SK-MEL-5 (cell line): Measurements from ENCODE around the gene CABCOCO1. TPM values are rescaled to one million over a fixed set of nuclear protein-coding genes. Genes with fewer than 3 reads are reported as not detected.
"Not testable (repeated sequence)": the region's sequence is repeated elsewhere in the genome, so short reads cannot be mapped to it uniquely, and the experiment has no call there.

Experiments used
- DNase-seq: peaks from one replicate; pipeline ENCODE4 v3.0.0-alpha.2; 2016; ENCODE audit warnings: low read depth, low spot score
- in situ Hi-C: cut with HindIII; loops from 2 replicates; pipeline ENCODE4 v1.10.0; 2016; ENCODE audit warnings: low sequenced_read_pairs, high pct_unique_total_duplicates, low pct_unique_long_range_greater_than_20kb
- total RNA-seq: library from RNA; depleted of rRNA; stranded (reverse); fragments of >200 nt; shearing (Covaris generic); gene quantifications from 2 replicates; pipeline ENCODE4 v1.2.3, GENCODE V29; 2014

Gene CABCOCO1
- total RNA-seq, 1 experiment from 2014 or later, result 0.40 TPM

DNA sequence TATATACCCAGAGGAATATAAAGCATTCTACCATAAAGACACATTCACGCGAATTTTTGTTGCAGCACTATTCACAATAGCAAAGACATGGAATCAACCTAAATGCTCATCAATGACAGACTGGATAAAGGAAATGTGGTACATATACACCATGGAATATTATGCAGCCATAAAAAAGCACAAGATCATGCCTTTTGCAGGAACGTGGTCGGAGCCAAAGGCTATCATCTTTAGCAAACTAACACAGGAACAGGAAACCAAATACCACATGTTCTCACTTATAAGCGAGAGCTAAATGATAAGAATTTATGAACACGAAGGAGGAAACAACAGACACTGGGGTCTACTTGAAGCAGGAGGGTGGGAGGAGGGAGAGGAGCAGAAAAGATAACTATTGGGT lies 74.7 kb downstream of the CABCOCO1 start:
- DNase-seq, in situ Hi-C loops: not testable (repeated sequence)

- in situ Hi-C loops, result no loop called here
- DNase-seq, result no peak
Observed at GRCh38 chr10:61742812-61743211, 80.1 kb downstream of the CABCOCO1 start.

GRCh38 chr10:61744469-61744868 lies 81.7 kb downstream of the CABCOCO1 start:
- DNase-seq, result peak; percentile 25

GRCh38 chr10:61746377-61746776 lies 83.6 kb downstream of the CABCOCO1 start:
- DNase-seq, result no peak

More at GRCh38 chr10:61744469-61744868, 81.7 kb downstream of the CABCOCO1 start:
- in situ Hi-C loops, result no loop called here

GRCh38 chr10:61747307-61747706 lies 84.6 kb downstream of the CABCOCO1 start:
- in situ Hi-C loops, result no loop called here
- no peak for DNase-seq

More at GRCh38 chr10:61746377-61746776, 83.6 kb downstream of the CABCOCO1 start:
- in situ Hi-C loops, result no loop called here

DNA sequence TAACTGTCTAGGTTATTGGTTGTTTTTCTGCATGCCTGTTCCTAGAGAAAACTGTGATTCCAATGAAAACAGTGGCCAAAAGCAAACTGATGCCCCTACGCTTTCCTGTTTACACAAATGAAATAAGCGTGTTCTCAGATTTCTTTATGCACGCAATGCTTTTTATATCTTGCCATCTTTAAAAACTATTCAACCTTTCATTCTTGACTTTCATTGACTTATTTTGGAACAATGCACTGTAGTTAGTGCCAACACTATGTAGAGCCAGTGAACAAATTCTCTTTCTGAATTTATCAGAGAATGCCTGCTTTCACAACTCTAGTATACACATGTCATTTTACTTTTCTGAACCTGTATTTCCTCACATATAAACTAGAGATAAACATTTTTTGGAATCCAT lies 86.6 kb downstream of the CABCOCO1 start:
- in situ Hi-C loops, result no loop called here

GRCh38 chr10:61750943-61751471 lies 88.3 kb downstream of the CABCOCO1 start:
- peak; percentile 88 for DNase-seq
- in situ Hi-C loops, result no loop called here

More for the DNA sequence above, 86.6 kb downstream of the CABCOCO1 start:
- DNase-seq, result no peak

- in situ Hi-C loops, result no loop called here
- DNase-seq, result no peak
Observed at GRCh38 chr10:61751599-61751998, 88.9 kb downstream of the CABCOCO1 start.

GRCh38 chr10:61752111-61753011 lies 89.6 kb downstream of the CABCOCO1 start:
- in situ Hi-C loops, result no loop called here

GRCh38 chr10:61753453-61753852 lies 90.7 kb downstream of the CABCOCO1 start:
- DNase-seq, result no peak
- in situ Hi-C loops, result no loop called here

More at GRCh38 chr10:61752111-61753011, 89.6 kb downstream of the CABCOCO1 start:
- DNase-seq, result peak; percentile 12

DNA sequence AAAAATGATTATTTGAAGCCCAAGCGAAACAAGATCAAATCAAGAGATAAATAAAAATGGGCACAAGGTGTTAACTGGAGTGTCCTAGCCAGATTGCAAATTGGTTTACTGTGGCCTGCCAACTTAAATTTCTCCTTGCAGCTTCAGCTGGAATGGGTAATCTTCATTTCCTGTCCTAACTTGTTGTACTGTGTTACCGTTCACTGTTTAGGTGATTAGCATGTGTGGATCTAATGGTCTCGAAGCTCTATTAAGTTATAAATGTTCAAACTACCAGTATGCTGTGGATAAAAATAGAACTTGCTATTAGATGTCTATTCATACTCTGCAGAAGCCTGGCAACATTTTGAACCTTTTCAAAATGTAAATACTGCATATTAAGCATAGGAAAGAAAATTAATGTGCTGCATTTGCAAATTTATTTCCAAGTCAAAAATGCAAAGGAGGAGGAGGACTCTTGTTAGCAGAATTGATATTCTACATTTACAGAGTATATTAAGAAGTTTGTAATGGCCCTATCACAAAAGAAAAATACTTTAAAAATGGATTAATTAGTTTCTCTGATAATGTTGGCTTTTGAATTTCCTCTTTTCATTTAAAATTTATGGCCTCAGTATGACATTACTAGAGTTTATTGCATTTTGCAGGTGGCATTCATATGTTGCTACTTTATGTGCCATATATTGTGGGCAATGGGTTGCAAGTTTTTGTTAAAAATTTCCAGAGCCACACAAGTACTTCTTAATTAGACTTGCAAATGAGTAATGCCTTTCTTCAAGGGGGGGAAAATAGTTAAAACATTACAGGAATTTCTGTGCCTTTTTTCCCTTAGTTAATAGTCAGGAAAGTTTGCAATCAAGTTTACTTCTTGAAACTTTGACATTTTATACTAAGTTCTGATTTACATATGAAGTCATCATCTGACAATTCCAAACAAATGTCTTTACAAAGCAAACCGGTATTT lies 92.1 kb downstream of the CABCOCO1 start:
- in situ Hi-C loops, result no loop called here

GRCh38 chr10:61757001-61757400 lies 94.3 kb downstream of the CABCOCO1 start:
- DNase-seq, result peak; percentile 72
- in situ Hi-C loops, result no loop called here

More for the DNA sequence above, 92.1 kb downstream of the CABCOCO1 start:
- no peak for DNase-seq

DNA sequence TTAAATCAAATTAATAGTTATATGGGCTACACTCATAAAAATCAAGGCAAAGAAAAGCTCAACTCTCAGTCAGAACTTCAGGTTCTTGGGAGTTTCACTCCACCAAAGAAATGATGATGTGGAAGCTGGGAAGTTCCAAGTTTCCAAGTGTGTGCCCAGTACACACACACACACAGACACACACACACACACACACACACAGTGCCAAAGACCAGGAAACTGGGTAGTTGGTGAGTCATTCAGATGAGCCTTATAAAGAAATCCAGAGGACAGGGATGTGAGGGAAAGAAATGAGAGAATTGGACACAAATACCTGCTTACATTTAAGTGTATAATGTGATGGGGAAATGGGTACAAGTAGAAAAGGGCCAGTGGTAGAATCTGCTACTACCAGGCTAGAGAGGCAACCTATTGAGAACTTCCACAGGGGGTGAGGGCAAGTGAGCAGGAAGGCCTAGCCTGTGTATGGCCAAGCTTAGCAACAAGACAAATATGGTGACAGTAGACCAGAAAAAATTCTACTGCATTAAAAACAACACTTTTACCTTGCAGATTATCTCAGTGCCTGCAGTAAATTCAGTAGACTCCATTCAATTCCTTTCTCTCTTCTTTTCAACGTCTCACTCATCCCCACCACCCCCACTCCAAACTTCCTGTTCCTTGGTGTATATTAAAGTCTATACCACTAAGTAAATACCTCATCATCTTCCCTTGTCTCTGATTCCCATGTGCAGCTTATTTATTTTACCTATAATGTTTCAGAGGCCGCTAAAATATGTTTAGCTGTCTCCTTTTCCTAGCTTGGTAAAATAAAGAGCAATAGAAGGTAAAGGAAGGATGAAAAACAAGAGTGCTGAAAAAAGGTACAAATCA lies 95.0 kb downstream of the CABCOCO1 start:
- peak; percentile 55 for DNase-seq
- in situ Hi-C loops, result no loop called here

GRCh38 chr10:61758433-61758832 lies 95.7 kb downstream of the CABCOCO1 start:
- no peak for DNase-seq
- in situ Hi-C loops, result no loop called here

DNA sequence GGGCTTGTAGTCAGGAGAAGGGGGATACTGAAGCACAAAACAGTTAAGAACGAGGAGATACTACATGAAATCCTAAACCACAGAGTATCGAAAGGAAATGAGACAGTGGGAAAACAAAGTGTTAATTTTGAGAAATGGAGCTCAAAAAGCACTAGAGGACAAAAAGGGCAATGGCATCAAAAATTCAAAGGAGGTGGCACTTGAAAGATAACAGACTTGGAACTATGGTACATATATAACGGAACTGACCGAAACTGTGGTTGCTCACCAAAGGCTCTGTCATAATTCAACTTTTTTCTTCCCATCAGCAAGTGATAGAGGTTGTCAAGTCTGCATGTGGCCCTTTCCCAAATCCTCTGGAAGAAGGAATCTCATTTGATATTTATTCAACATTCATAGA lies 97.0 kb downstream of the CABCOCO1 start:
- in situ Hi-C loops, result no loop called here
- no peak for DNase-seq

DNA sequence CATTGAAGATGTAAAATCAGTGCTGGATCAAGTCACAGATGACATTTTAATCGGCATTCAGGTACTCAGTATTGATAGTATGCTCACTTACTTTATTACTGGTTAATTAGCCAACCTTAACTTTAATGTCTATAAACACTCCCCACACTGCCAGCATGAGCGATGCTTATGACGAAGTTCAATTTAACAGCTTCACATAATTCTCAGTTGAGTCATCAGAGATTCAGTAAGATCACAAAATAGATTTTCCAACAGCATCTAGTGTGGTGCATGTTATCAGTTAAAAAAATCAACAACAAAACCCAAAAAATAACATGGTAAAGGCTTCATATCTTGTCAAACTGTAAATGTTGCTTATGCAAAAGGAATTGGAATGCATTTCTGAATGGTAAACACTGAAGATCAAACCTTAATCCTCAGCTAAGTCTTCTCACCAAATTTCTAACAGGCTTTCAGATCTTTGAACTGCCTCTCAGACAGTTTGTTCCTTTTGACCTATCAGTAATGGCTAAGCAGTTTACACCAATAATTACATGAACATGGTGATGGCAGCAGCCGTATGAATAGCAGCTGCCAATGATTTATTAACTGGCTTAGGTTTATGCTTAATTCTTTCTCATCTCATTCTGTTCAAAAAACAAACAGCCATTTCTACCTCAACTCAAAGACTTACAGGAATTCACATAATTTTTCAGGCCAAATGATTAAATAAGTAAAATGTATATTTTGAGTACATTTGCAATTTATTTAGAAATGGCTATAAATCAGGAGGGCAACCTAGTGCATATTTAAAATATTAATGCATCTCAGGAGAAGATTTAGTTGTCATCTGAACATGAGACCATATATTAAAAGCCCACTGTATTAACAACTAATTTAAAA lies 98.5 kb downstream of the CABCOCO1 start:
- DNase-seq, result no peak
- in situ Hi-C loops, result no loop called here
